Mesenchymal stem cell (in vitro differentiated cells and primary cell): ENCODE measurements around the gene EVC2.

ENCODE experiments used
- DNase-seq: peaks from one replicate; pipeline ENCODE4 v3.0.0-alpha.2; 2013
- H2AFZ ChIP-seq: one replicate; pipeline ENCODE4 v1.6.1; 2013; ENCODE audit warnings: low read depth, mild to moderate bottlenecking, control low read depth, inconsistent platforms, low read length, moderate library complexity
- H2AK5ac ChIP-seq: 2 replicates; pipeline ENCODE4 v1.6.1; 2013; ENCODE audit warnings: low read length, moderate library complexity, mild to moderate bottlenecking, inconsistent platforms; ENCODE audit not compliant: severe bottlenecking
- H2BK120ac ChIP-seq: one replicate; pipeline ENCODE4 v1.6.1; 2013; ENCODE audit warnings: low read depth, mild to moderate bottlenecking, inconsistent platforms, low read length, moderate library complexity
- H2BK12ac ChIP-seq, 2 experiments: one replicate each; pipeline ENCODE4 v1.6.1; 2013; ENCODE audit warnings: inconsistent platforms in 2 of 2, low read length in 2 of 2, mild to moderate bottlenecking in 2 of 2, moderate library complexity in 2 of 2, control low read depth in 1 of 2
- H2BK15ac ChIP-seq: one replicate; pipeline ENCODE4 v1.6.1; 2013; ENCODE audit warnings: mild to moderate bottlenecking, low read depth, inconsistent platforms; ENCODE audit not compliant: poor library complexity, severe bottlenecking
- H2BK5ac ChIP-seq: 2 replicates; pipeline ENCODE4 v1.6.1; 2013; ENCODE audit warnings: low read depth, mild to moderate bottlenecking, low read length, control low read depth, inconsistent platforms; ENCODE audit not compliant: poor library complexity, severe bottlenecking
- H3K14ac ChIP-seq, 2 experiments: one replicate each; pipeline ENCODE4 v1.6.1; 2013; ENCODE audit warnings: inconsistent platforms in 2 of 2, low read length in 2 of 2, control low read depth in 1 of 2, mild to moderate bottlenecking in 1 of 2, moderate library complexity in 1 of 2
- H3K18ac ChIP-seq, 2 experiments: one replicate each; pipeline ENCODE4 v1.6.1; 2013; ENCODE audit warnings: inconsistent platforms in 2 of 2, low read length in 2 of 2, control low read depth in 1 of 2, low read depth in 1 of 2, mild to moderate bottlenecking in 1 of 2
- H3K23ac ChIP-seq, 2 experiments: one replicate each; pipeline ENCODE4 v1.6.1; 2013; ENCODE audit warnings: inconsistent platforms in 2 of 2, low read length in 2 of 2, mild to moderate bottlenecking in 2 of 2, moderate library complexity in 2 of 2, control low read depth in 1 of 2
- H3K27ac ChIP-seq: 2 replicates; pipeline ENCODE4 v1.5.1; 2013; ENCODE audit warnings: mild to moderate bottlenecking, moderate library complexity, low read length, control low read depth, inconsistent platforms; ENCODE audit not compliant: poor library complexity, severe bottlenecking
- H3K27me3 ChIP-seq, 2 experiments: 2 replicates each; pipeline versions ENCODE4 v1.6.1 to v1.7.0; 2013; ENCODE audit warnings: low read length in 2 of 2, mild to moderate bottlenecking in 2 of 2, moderate library complexity in 2 of 2, control low read depth in 1 of 2, inconsistent platforms in 1 of 2; ENCODE audit not compliant: control insufficient read depth in 1 of 2, insufficient read depth in 1 of 2
- H3K36me3 ChIP-seq, 2 experiments: 2 replicates each; pipeline versions ENCODE4 v1.6.1 to v1.7.0; 2013; ENCODE audit warnings: low read length in 2 of 2, control low read depth in 1 of 2, inconsistent platforms in 1 of 2, low read depth in 1 of 2, mild to moderate bottlenecking in 1 of 2; ENCODE audit not compliant: insufficient read depth in 2 of 2, control insufficient read depth in 1 of 2
- H3K4ac ChIP-seq, 2 experiments: one replicate each; pipeline ENCODE4 v1.6.1; 2013; ENCODE audit warnings: inconsistent platforms in 2 of 2, low read length in 2 of 2, mild to moderate bottlenecking in 2 of 2, moderate library complexity in 2 of 2, control low read depth in 1 of 2, low read depth in 1 of 2
- H3K4me1 ChIP-seq: 2 replicates; pipeline ENCODE4 v1.6.1; 2013; ENCODE audit warnings: low read depth, low read length, control low read depth; ENCODE audit not compliant: control insufficient read depth, insufficient read depth
- H3K4me2 ChIP-seq: 2 replicates; pipeline ENCODE4 v1.6.1; 2013; ENCODE audit warnings: low read length, mild to moderate bottlenecking, inconsistent platforms; ENCODE audit not compliant: poor library complexity, severe bottlenecking
- H3K4me3 ChIP-seq, 2 experiments: 2 replicates each; pipeline versions ENCODE4 v1.5.1 to v1.7.0; 2013; ENCODE audit warnings: low read length in 2 of 2, mild to moderate bottlenecking in 2 of 2, control low read depth in 1 of 2, low read depth in 1 of 2; ENCODE audit not compliant: insufficient read depth in 1 of 2
- H3K79me1 ChIP-seq: replicated peaks from 2 replicates; pipeline ENCODE4 v1.6.1; 2013; ENCODE audit warnings: mild to moderate bottlenecking, control low read depth, low read length, inconsistent platforms; ENCODE audit not compliant: poor library complexity, severe bottlenecking
- H3K9ac ChIP-seq: 2 replicates; pipeline ENCODE4 v1.7.0; 2013; ENCODE audit warnings: mild to moderate bottlenecking, low read length, moderate library complexity
- H3K9me3 ChIP-seq: 2 replicates; pipeline ENCODE4 v1.7.0; 2013; ENCODE audit warnings: mild to moderate bottlenecking, low read length; ENCODE audit not compliant: control insufficient read depth
- H4K8ac ChIP-seq: one replicate; pipeline ENCODE4 v1.6.1; 2013; ENCODE audit warnings: inconsistent platforms, mild to moderate bottlenecking, low read length, moderate library complexity
- H4K91ac ChIP-seq: one replicate; pipeline ENCODE4 v1.6.1; 2013; ENCODE audit warnings: mild to moderate bottlenecking, low read length, inconsistent platforms
- WGBS: methylation state at CpG from one replicate; pipeline ENCODE4 v1.1.7; 2013; ENCODE audit warnings: mixed read lengths; 5-methylcytosine and 5-hydroxymethylcytosine counted together

The EVC2 gene

GRCh38 chr4:5664778-5665177 is 43.6 kb downstream of the EVC2 start:
- H3K27ac ChIP-seq = no peak overlapping the region
- no peak overlapping the region for H3K4ac ChIP-seq
- no peak overlapping the region for H2AFZ ChIP-seq
- H3K4me1 ChIP-seq = peaks cover 2% of the 10 kb centered on the region
- no peak overlapping the region for H4K8ac ChIP-seq
- no peak overlapping the region for H4K91ac ChIP-seq
- H3K9ac ChIP-seq = no peak overlapping the region
- H2AK5ac ChIP-seq = no peak overlapping the region
- no peak overlapping the region for H2BK5ac ChIP-seq
- peaks cover 7% of the 10 kb centered on the region for H3K9me3 ChIP-seq
- no peak for DNase-seq
- 97% methylated on average over 12 of the region's 12 CpGs for WGBS
- peaks cover 22 to 68% of the 10 kb centered on the region in 2 experiments for H3K36me3 ChIP-seq
- no peaks in the 10 kb centered on the region for H3K27me3 ChIP-seq
- H3K23ac ChIP-seq = no peak overlapping the region
- no peak overlapping the region for H3K4me2 ChIP-seq
- no peak overlapping the region for H2BK15ac ChIP-seq
- no peak overlapping the region for H2BK12ac ChIP-seq
- H3K14ac ChIP-seq = no peak overlapping the region
- H3K18ac ChIP-seq = no peak overlapping the region
- no peak overlapping the region for H3K4me3 ChIP-seq
- no peak overlapping the region for H2BK120ac ChIP-seq
- peaks cover 13% of the 10 kb centered on the region for H3K79me1 ChIP-seq

GRCh38 chr4:5662555-5662954 is 45.8 kb downstream of the EVC2 start:
- no peak overlapping the region for H3K14ac ChIP-seq
- no peak overlapping the region for H4K91ac ChIP-seq
- H3K79me1 ChIP-seq = peaks cover 3% of the 10 kb centered on the region
- H3K4me3 ChIP-seq = no peak overlapping the region
- no peak overlapping the region for H2BK120ac ChIP-seq
- no peak overlapping the region for H2AFZ ChIP-seq
- H2BK5ac ChIP-seq = no peak overlapping the region
- H2AK5ac ChIP-seq = no peak overlapping the region
- H3K27me3 ChIP-seq = no peaks in the 10 kb centered on the region
- H3K9me3 ChIP-seq = peaks cover 7% of the 10 kb centered on the region
- peaks cover 2% of the 10 kb centered on the region for H3K4me1 ChIP-seq
- no peak overlapping the region for H3K23ac ChIP-seq
- peak; percentile 19 for DNase-seq
- H3K4ac ChIP-seq = no peak overlapping the region
- peaks cover 24 to 66% of the 10 kb centered on the region in 2 experiments for H3K36me3 ChIP-seq
- H3K18ac ChIP-seq = no peak overlapping the region
- H3K9ac ChIP-seq = no peak overlapping the region
- no peak overlapping the region for H3K4me2 ChIP-seq
- H4K8ac ChIP-seq = no peak overlapping the region
- H2BK12ac ChIP-seq = no peak overlapping the region
- 4% methylated on average over 1 of the region's 1 CpG for WGBS
- H3K27ac ChIP-seq = no peak overlapping the region
- no peak overlapping the region for H2BK15ac ChIP-seq

GRCh38 chr4:5661237-5661636 is 47.1 kb downstream of the EVC2 start:
- DNase-seq = no peak
- no peak overlapping the region for H3K4me3 ChIP-seq
- peaks cover 5% of the 10 kb centered on the region for H3K79me1 ChIP-seq
- peaks cover 36 to 78% of the 10 kb centered on the region in 2 experiments for H3K36me3 ChIP-seq
- H3K18ac ChIP-seq = no peak overlapping the region
- no peak overlapping the region for H3K4me2 ChIP-seq
- H2BK12ac ChIP-seq = no peak overlapping the region
- no peak overlapping the region for H2BK120ac ChIP-seq
- no peak overlapping the region for H2AFZ ChIP-seq
- no peak overlapping the region for H4K91ac ChIP-seq
- no peak overlapping the region for H2AK5ac ChIP-seq
- H3K27ac ChIP-seq = no peak overlapping the region
- no peak overlapping the region for H2BK15ac ChIP-seq
- H4K8ac ChIP-seq = no peak overlapping the region
- H3K4ac ChIP-seq = no peak overlapping the region
- 100% methylated on average over 2 of the region's 4 CpGs for WGBS
- H3K4me1 ChIP-seq = peaks cover 2% of the 10 kb centered on the region
- H3K14ac ChIP-seq = no peak overlapping the region
- peaks cover 7% of the 10 kb centered on the region for H3K9me3 ChIP-seq
- no peak overlapping the region for H2BK5ac ChIP-seq
- no peaks in the 10 kb centered on the region for H3K27me3 ChIP-seq
- no peak overlapping the region for H3K9ac ChIP-seq
- H3K23ac ChIP-seq = no peak overlapping the region

- Histone ChIP-seq H3K9me3 (peaks cover 7% of the 10 kb centered on the region), H4K91ac (no peak overlapping the region), H3K79me1 (peaks cover 5% of the 10 kb centered on the region), H3K23ac (no peak overlapping the region), H3K36me3 (peaks cover 38 to 78% of the 10 kb centered on the region in 2 experiments), H3K4me2 (no peak overlapping the region), H3K27ac (no peak overlapping the region), H3K4me1 (peaks cover 2% of the 10 kb centered on the region), H2AFZ (no peak overlapping the region), H3K18ac (no peak overlapping the region), H3K4ac (no peak overlapping the region), H3K27me3 (no peaks in the 10 kb centered on the region), H2AK5ac (no peak overlapping the region), H3K4me3 (no peak overlapping the region), H2BK5ac (no peak overlapping the region), H2BK12ac (no peak overlapping the region), H2BK15ac (no peak overlapping the region), H3K14ac (no peak overlapping the region), H2BK120ac (no peak overlapping the region), H4K8ac (no peak overlapping the region), H3K9ac (no peak overlapping the region)
- DNase-seq = peak; percentile 32
- 80% methylated on average over 1 of the region's 1 CpG for WGBS
Measured at GRCh38 chr4:5660185-5660584, 48.2 kb downstream of the EVC2 start.
